ENCODE measurements around the gene GTF3C6.

- TF ChIP-seq EZH2 (optimal IDR thresholded peaks at IDR 0.05; ENCODE audit: low read depth, low read length) (no peak), CTCF (IDR thresholded peaks at IDR 0.05; ENCODE audit: low read length) (no peak)
Measured at GRCh38 chr6:111012143-111012452, 53.6 kb downstream of the GTF3C6 start.
